GM10248 (cell line): Measurements from ENCODE around the gene CCDC88B.

ENCODE experiments used
- CTCF ChIA-PET: fragments of 300-600 bp; sonication (Branson Sonifier 250); formaldehyde crosslinking; extraction: SDS; loops from one replicate; lab custom pipeline; 2021; ENCODE audit warnings: antibody characterized with exemption; lab: Yijun Ruan, JAX
- POLR2A ChIA-PET: fragments of 350-650 bp; sonication (Branson Sonifier 250); formaldehyde crosslinking; extraction: SDS; loops from one replicate; lab custom pipeline; 2020; ENCODE audit warnings: antibody characterized with exemption; lab: Yijun Ruan, JAX
- DNase-seq: peaks from one replicate; pipeline ENCODE4 v3.0.0; 2012; ENCODE audit errors: extremely low spot score
- TF ChIP-seq, protein P1 (sequence below): IDR thresholded peaks from 2 replicates; pipeline ENCODE4 v1.5.1; 2012; ENCODE audit warnings: mild to moderate bottlenecking, low read depth; ENCODE audit errors: extremely low read depth, missing control alignments, control extremely low read depth

Gene CCDC88B

DNA sequence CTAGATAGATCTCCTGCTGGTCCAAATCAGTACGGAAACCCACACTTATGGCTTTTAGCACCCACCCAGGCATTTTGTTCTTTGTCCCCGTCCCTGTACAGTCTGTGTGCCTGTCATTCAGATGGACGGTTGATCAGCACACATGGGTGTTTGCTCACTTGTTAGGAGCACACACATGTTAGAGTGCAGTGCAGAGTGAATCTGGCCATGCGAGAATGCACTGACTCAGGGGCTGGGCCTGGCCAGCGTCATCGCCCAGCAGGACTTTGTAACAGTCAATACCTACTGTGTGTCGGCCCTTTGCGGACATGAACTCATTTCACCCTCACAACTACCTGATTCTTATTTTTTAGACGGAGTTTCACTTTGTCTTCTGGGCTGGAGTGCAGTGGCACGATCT lies 22.3 kb downstream of the CCDC88B start:
- ChIA-PET POLR2A (interaction anchor here (1.2 kb wide), 1 partner anchor 8 kb away, joined by 9 read pairs; no protein-coding TSS in a partner anchor), CTCF (interaction anchor here (2.7 kb wide), 1 partner anchor 9 kb away, joined by 5 read pairs; no protein-coding TSS in a partner anchor)
- no peak for DNase-seq
- TF ChIP-seq, protein P1, sequence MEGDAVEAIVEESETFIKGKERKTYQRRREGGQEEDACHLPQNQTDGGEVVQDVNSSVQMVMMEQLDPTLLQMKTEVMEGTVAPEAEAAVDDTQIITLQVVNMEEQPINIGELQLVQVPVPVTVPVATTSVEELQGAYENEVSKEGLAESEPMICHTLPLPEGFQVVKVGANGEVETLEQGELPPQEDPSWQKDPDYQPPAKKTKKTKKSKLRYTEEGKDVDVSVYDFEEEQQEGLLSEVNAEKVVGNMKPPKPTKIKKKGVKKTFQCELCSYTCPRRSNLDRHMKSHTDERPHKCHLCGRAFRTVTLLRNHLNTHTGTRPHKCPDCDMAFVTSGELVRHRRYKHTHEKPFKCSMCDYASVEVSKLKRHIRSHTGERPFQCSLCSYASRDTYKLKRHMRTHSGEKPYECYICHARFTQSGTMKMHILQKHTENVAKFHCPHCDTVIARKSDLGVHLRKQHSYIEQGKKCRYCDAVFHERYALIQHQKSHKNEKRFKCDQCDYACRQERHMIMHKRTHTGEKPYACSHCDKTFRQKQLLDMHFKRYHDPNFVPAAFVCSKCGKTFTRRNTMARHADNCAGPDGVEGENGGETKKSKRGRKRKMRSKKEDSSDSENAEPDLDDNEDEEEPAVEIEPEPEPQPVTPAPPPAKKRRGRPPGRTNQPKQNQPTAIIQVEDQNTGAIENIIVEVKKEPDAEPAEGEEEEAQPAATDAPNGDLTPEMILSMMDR = no peak

- CTCF ChIA-PET = interaction anchor here (1.3 to 2.7 kb wide), 4 partner anchors 9 to 85 kb away, joined by 4 to 6 read pairs (median 4); no protein-coding TSS in a partner anchor
- TF ChIP-seq, protein P1 = no peak
- POLR2A ChIA-PET = interaction anchor here (0.6 kb wide), 1 partner anchor 14 kb away, joined by 3 read pairs; no protein-coding TSS in a partner anchor
- no peak for DNase-seq
Measured at GRCh38 chr11:64364435-64364834, 24.4 kb downstream of the CCDC88B start.

DNA sequence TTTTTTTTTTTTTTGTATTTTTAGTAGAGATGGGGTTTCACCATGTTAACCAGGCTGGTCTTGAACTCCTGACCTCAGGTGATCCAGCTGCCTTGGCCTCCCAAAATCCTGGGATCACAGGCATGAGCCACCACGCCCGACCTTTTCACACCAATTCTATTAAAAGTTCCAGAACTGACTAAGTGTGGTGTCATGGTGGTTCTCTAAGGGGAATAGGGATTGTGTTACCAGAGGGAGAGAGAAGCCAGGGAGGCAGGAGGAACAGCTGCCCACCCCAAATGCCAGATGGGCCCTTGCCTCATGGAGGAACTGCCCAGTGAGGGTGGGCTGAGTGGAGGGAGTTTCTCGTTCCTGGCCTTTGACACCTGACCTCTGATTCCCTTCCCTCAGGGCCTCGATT lies 24.9 kb downstream of the CCDC88B start:
- DNase-seq = no peak
- ChIA-PET POLR2A (no interaction called here), CTCF (interaction anchor here (1.3 to 2.7 kb wide), 4 partner anchors 10 to 84 kb away, joined by 4 to 6 read pairs (median 4); no protein-coding TSS in a partner anchor)
- TF ChIP-seq, protein P1 = no peak

- ChIA-PET CTCF (interaction anchor here (1.3 to 3.1 kb wide), 2 partner anchors 11 to 82 kb away, joined by 3 to 11 read pairs; no protein-coding TSS in a partner anchor), POLR2A (no interaction called here)
- DNase-seq = no peak
- TF ChIP-seq, protein P1 = no peak
Measured at GRCh38 chr11:64366751-64367150, 26.7 kb downstream of the CCDC88B start.

DNA sequence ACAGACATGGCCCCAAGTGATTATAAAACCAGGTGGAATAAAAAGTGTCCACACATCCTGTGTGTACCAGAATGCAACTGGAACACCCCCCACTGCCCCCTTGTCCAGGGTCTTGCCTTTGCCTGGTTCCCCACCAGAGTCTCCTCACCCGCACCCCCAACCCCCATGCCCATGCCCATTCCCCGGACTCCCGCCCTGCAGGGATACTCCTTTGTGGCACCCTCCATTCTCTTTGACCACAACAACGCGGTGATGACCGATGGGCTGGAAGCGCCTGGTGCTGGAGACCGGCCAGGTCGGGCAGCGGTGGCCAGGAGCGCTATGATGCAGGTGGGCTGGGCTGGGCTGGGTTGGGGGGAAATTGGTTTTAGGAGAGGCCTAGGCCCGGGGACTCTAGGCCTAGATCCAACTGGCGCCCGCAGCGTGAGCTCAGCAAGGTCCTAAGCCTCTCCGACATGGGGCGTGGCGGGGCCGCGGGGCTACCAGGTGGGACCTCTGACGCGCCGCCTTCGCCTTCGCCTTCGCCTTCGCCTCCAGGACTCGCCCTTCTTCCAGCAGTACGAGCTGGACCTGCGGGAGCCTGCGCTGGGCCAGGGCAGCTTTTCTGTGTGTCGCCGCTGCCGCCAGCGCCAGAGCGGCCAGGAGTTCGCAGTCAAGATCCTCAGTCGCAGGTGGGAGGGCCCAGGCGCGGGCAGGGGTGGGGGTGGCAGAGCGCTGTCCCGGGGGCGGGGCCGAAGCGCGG lies 28.1 kb downstream of the CCDC88B start:
- TF ChIP-seq, protein P1 = no peak
- ChIA-PET POLR2A (no interaction called here), CTCF (interaction anchor here (1.0 to 3.1 kb wide), 3 partner anchors 10 to 81 kb away, joined by 3 to 11 read pairs (median 3); no protein-coding TSS in a partner anchor)
- DNase-seq = no peak

- CTCF ChIA-PET = interaction anchor here (1.0 to 3.1 kb wide), 2 partner anchors 11 to 13 kb away, joined by 3 to 11 read pairs; no protein-coding TSS in a partner anchor
- POLR2A ChIA-PET = no interaction called here
- DNase-seq = no peak
- TF ChIP-seq, protein P1 = no peak
Measured at GRCh38 chr11:64368673-64369074, 28.7 kb downstream of the CCDC88B start.
